HepG2 (cell line): Measurements from ENCODE around the gene SDCCAG8. TPM values are rescaled to one million over a fixed set of nuclear protein-coding genes. Genes with fewer than 3 reads are reported as not detected.

Experiments used
- ATAC-seq: fragments of 200-7000 bp; cut with Tn5 transposase; 3 replicates; pipeline ENCODE4 v1.9.1; 2020; ENCODE audit warnings: mild to moderate bottlenecking, moderate library complexity
- BruUV-seq: library from RNA; stranded (reverse); fragments of 400-500 nt; replicated peaks from 2 replicates; lab custom pipeline; 2021; lab: Mats Ljungman, UMichigan
- CTCF ChIA-PET: fragments of 300-600 bp; formaldehyde crosslinking; extraction: SDS; loops from one replicate; lab custom pipeline; 2021; ENCODE audit warnings: low total read pairs, inconsistent platforms, low intra/inter-chr PET ratio; lab: Yijun Ruan, JAX
- POLR2A ChIA-PET: fragments of 350-600 bp; sonication (Branson Sonifier 250); formaldehyde crosslinking; loops from one replicate; lab custom pipeline; 2020; ENCODE audit warnings: antibody characterized with exemption, inconsistent platforms; lab: Yijun Ruan, JAX
- DNase-seq: peaks from one replicate; pipeline ENCODE4 v3.0.0-alpha.2; 2015; ENCODE audit warnings: low spot score
- FAIRE-seq: peaks from 3 replicates; lab custom pipeline; 2011; peaks lifted over from hg19 to GRCh38; lab: Jason Lieb, UNC
- H2AFZ ChIP-seq: one replicate; pipeline ENCODE4 v1.6.1; 2011; ENCODE audit warnings: low read length, inconsistent platforms
- H3K27ac ChIP-seq: fragments of 300-600 bp; 3 replicates; pipeline ENCODE4 v1.8.0; 2011; ENCODE audit warnings: mixed run types, mild to moderate bottlenecking, mixed read lengths, low read length, inconsistent platforms; ENCODE audit not compliant: insufficient read depth; ENCODE audit errors: extremely low read length
- H3K27me3 ChIP-seq, 2 experiments: fragments of 200-600 bp in 1 of 2; 2 replicates in 1 of 2; 3 replicates in 1 of 2; pipeline versions ENCODE4 v1.6.0 to v1.8.0; 2011; ENCODE audit warnings: low read length in 2 of 2, mild to moderate bottlenecking in 2 of 2, moderate library complexity in 2 of 2, inconsistent platforms in 1 of 2; ENCODE audit not compliant: insufficient read depth in 2 of 2, control insufficient read depth in 1 of 2
- H3K36me3 ChIP-seq, 2 experiments: fragments of 200-600 bp in 1 of 2; replicated peaks in 1 of 2; 2 replicates in 1 of 2; 3 replicates in 1 of 2; pipeline versions ENCODE4 v1.5.1 to v1.8.0; 2011; ENCODE audit warnings: low read length in 2 of 2, inconsistent platforms in 1 of 2; ENCODE audit not compliant: insufficient read depth in 2 of 2, control insufficient read depth in 1 of 2
- H3K4me1 ChIP-seq: 2 replicates; pipeline ENCODE4 v1.5.1; 2012; ENCODE audit warnings: low read length, inconsistent platforms; ENCODE audit not compliant: insufficient read depth
- H3K4me2 ChIP-seq: 2 replicates; pipeline ENCODE4 v1.6.0; 2011; ENCODE audit warnings: low read depth, low read length, inconsistent platforms
- H3K4me3 ChIP-seq, 3 experiments: fragments of 200-600 bp in 1 of 3; sonication (generic), shearing (Covaris generic) in 1 of 3; replicated peaks in 1 of 3; 2 replicates each; pipeline ENCODE4 v1.5.1; 2011 to 2016; ENCODE audit warnings: low read length in 3 of 3, inconsistent platforms in 2 of 3, low read depth in 2 of 3, mild to moderate bottlenecking in 2 of 3, control low read depth in 1 of 3, mixed read lengths in 1 of 3; ENCODE audit not compliant: insufficient read depth in 1 of 3
- H3K79me2 ChIP-seq: one replicate; pipeline ENCODE4 v1.6.1; 2011; ENCODE audit warnings: low read length, inconsistent platforms; ENCODE audit not compliant: insufficient read depth
- H3K9ac ChIP-seq: 2 replicates; pipeline ENCODE4 v1.6.0; 2011; ENCODE audit warnings: mild to moderate bottlenecking, low read depth, low read length, inconsistent platforms; ENCODE audit not compliant: insufficient read depth
- H3K9me3 ChIP-seq: 2 replicates; pipeline ENCODE4 v1.5.1; 2012; ENCODE audit warnings: mild to moderate bottlenecking, low read length
- H4K20me1 ChIP-seq: 2 replicates; pipeline ENCODE4 v1.6.0; 2011; ENCODE audit warnings: inconsistent platforms, mild to moderate bottlenecking, low read length, moderate library complexity; ENCODE audit not compliant: insufficient read depth
- CSRNP2 ChIP-seq: sonication (generic); formaldehyde crosslinking; conservative IDR thresholded peaks from 2 replicates; pipeline ENCODE4 v1.8.0; 2022; ENCODE audit warnings: low read depth, missing genetic modification reagents
- GMEB1 ChIP-seq: sonication (generic); formaldehyde crosslinking; IDR thresholded peaks from 2 replicates; pipeline ENCODE4 v1.5.1; 2020; ENCODE audit warnings: missing genetic modification reagents, mild to moderate bottlenecking, borderline replicate concordance
- NR1H2 ChIP-seq: sonication (generic); formaldehyde crosslinking; IDR thresholded peaks from 2 replicates; pipeline ENCODE4 v1.8.1; 2022; ENCODE audit warnings: low read depth, missing genetic modification reagents, borderline replicate concordance
- POLR2G ChIP-seq: fragments of 200-400 bp; formaldehyde crosslinking; IDR thresholded peaks from 2 replicates; pipeline ENCODE4 v1.6.1; 2018; ENCODE audit warnings: mild to moderate bottlenecking, low read depth, low read length, moderate library complexity
- RERE ChIP-seq: IDR thresholded peaks from 2 replicates; pipeline ENCODE4 v1.6.1; 2016; ENCODE audit warnings: low read depth, missing genetic modification reagents, missing compliant biosample characterization
- SP1 ChIP-seq, 2 experiments: fragments of 450-650 bp in 1 of 2; sonication (generic) in 1 of 2; formaldehyde crosslinking in 1 of 2; IDR thresholded peaks; 2 replicates each; pipeline versions ENCODE4 v1.4.0 to v1.6.1; 2016 to 2020; ENCODE audit warnings: missing genetic modification reagents in 1 of 2
- TP53 ChIP-seq: sonication (generic); formaldehyde crosslinking; conservative IDR thresholded peaks from 2 replicates; pipeline ENCODE4 v1.4.0; 2020; ENCODE audit warnings: missing genetic modification reagents
- TRIM24 ChIP-seq: sonication (generic); formaldehyde crosslinking; IDR thresholded peaks from 2 replicates; pipeline ENCODE4 v1.8.0; 2022; ENCODE audit warnings: mild to moderate bottlenecking, missing genetic modification reagents
- ZNF607 ChIP-seq: sonication (generic); formaldehyde crosslinking; IDR thresholded peaks from 2 replicates; pipeline ENCODE4 v1.5.1; 2020; ENCODE audit warnings: missing genetic modification reagents, mild to moderate bottlenecking, borderline replicate concordance
- ZNF788 ChIP-seq: sonication (generic); formaldehyde crosslinking; IDR thresholded peaks from 2 replicates; pipeline ENCODE4 v1.5.0; 2020; ENCODE audit warnings: mild to moderate bottlenecking, missing genetic modification reagents, borderline replicate concordance
- WGBS: methylation state at CpG from one replicate; pipeline ENCODE4 v1.1.6; 2017; ENCODE audit warnings: low lambda C conversion rate; 5-methylcytosine and 5-hydroxymethylcytosine counted together
- in situ Hi-C: cut with HindIII; loops from 2 replicates; pipeline ENCODE4 v1.10.0; 2017; ENCODE audit warnings: low pct_unique_long_range_greater_than_20kb; ENCODE audit not compliant: extremely low pct_ligation_motif_present
- intact Hi-C: fragments of 100-400 bp; cut with micrococcal nuclease; formaldehyde crosslinking; loops from one replicate; pipeline ENCODE4 v1.10.0; 2022; ENCODE audit not compliant: unreplicated experiment
- polyA plus RNA-seq, 8 experiments: library from polyadenylated mRNA; depleted of rRNA in 3 of 8; stranded (reverse) in 7 of 8; unstranded in 1 of 8; fragments of >200 nt; fragmentation: Illumina TruSeq in 4 of 8; extraction: Trizol in 4 of 8; gene quantifications; 2 replicates each; pipeline versions ENCODE4 v1.2.1 to v1.2.3, GENCODE V29; 2011 to 2016; ENCODE audit warnings: low read depth in 4 of 8, missing spikeins in 1 of 8, mixed read lengths in 1 of 8; ENCODE audit not compliant: insufficient read depth in 1 of 8
- total RNA-seq, 5 experiments: library from RNA; depleted of rRNA; stranded (reverse); fragments of >200 nt; fragmentation: Illumina TruSeq; extraction: Trizol; gene quantifications; 2 replicates each; pipeline ENCODE4 v1.2.3, GENCODE V29; 2016; ENCODE audit warnings: low read depth in 1 of 5

SDCCAG8 gene
- total and polyA plus RNA-seq, 2 of the 13 experiments (the other 11 are each of a cell fraction or from before 2014, with no cell fraction given) = 9.5 to 13.4 TPM

GRCh38 chr1:243447844-243448243, 192.0 kb downstream of the SDCCAG8 start:
- in situ Hi-C loops = no loop called here
- intact Hi-C loops = no loop called here
- Histone ChIP-seq H3K4me3 (no peak overlapping the region), H3K9me3 (no peaks in the 10 kb centered on the region), H3K27ac (no peak overlapping the region), H3K27me3 (no peaks in the 10 kb centered on the region), H3K36me3 (no peaks in the 10 kb centered on the region), H3K79me2 (no peaks in the 10 kb centered on the region), H4K20me1 (no peaks in the 10 kb centered on the region), H2AFZ (no peak overlapping the region), H3K4me1 (no peaks in the 10 kb centered on the region), H3K4me2 (no peak overlapping the region), H3K9ac (no peak overlapping the region)
- no TSS peak for BruUV-seq
- WGBS = 90% methylated on average over 4 of the region's 4 CpGs
- CTCF ChIA-PET = no interaction called here
- TF ChIP-seq ZNF607 (no peak), TRIM24 (CRISPR knock-in tag) (no peak), SP1 (IDR thresholded peaks at IDR 0.05) (no peak), SP1 (CRISPR knock-in tag; IDR thresholded peaks at IDR 0.05) (no peak), NR1H2 (no peak)
- no peak for DNase-seq
- no peak for ATAC-seq
- FAIRE-seq = no peak
- POLR2A ChIA-PET = no interaction called here

- ATAC-seq (no peak), FAIRE-seq (no peak), DNase-seq (no peak)
- Histone ChIP-seq H3K9me3 (no peaks in the 10 kb centered on the region), H2AFZ (no peak overlapping the region), H3K9ac (no peak overlapping the region), H3K4me3 (no peak overlapping the region), H3K27me3 (no peaks in the 10 kb centered on the region), H4K20me1 (no peaks in the 10 kb centered on the region), H3K4me2 (no peak overlapping the region), H3K79me2 (no peaks in the 10 kb centered on the region), H3K36me3 (no peaks in the 10 kb centered on the region), H3K27ac (no peak overlapping the region), H3K4me1 (peaks cover 5% of the 10 kb centered on the region)
- WGBS = 97% methylated on average over 6 of the region's 6 CpGs
- in situ Hi-C loops = no loop called here
- TF ChIP-seq TP53 (CRISPR knock-in tag) (no peak), RERE (no peak), POLR2G (no peak), ZNF788 (CRISPR knock-in tag) (no peak), NR1H2 (no peak), GMEB1 (CRISPR knock-in tag) (no peak), CSRNP2 (CRISPR knock-in tag) (no peak)
- no TSS peak for BruUV-seq
- POLR2A ChIA-PET = no interaction called here
- CTCF ChIA-PET = no interaction called here
- intact Hi-C loops = no loop called here
These were observed 193.5 kb downstream of the SDCCAG8 start for GRCh38 chr1:243449373-243449772.
